Gastrocnemius medialis (tissue), 4 donors: Measurements from ENCODE around the gene PWWP2A. TPM values are rescaled to one million over a fixed set of nuclear protein-coding genes. Genes with fewer than 3 reads are reported as not detected.
A peak's percentile ranks its signal among the peaks of the same experiment; 100 is the strongest.
"Not testable (repeated sequence)": the region's sequence is repeated elsewhere in the genome, so short reads cannot be mapped to it uniquely, and the experiment has no call there.

Source experiments
- ATAC-seq, 2 donors: fragments of 150-250 bp; one replicate each; pipeline ENCODE4 v1.9.1; 2016
- DNase-seq, 2 donors: peaks; one replicate each; pipeline ENCODE4 v3.0.0-alpha.2; 2019
- H3K27ac ChIP-seq, 4 donors: fragments of 200-600 bp; sonication (generic); 1 replicate in 1 of 4; 2 replicates in 3 of 4; pipeline ENCODE4 v1.5.1; 2016 to 2018; ENCODE audit warnings: mild to moderate bottlenecking in 2 of 4, moderate library complexity in 1 of 4
- H3K27me3 ChIP-seq, 3 donors: fragments of 200-600 bp; sonication (generic) in 2 of 3; 1 replicate in 1 of 3; 2 replicates in 2 of 3; pipeline versions ENCODE4 v1.5.1 to v1.6.0; 2016 to 2019; ENCODE audit warnings: mild to moderate bottlenecking in 1 of 3, moderate library complexity in 1 of 3
- H3K36me3 ChIP-seq, 2 donors: fragments of 200-600 bp; sonication (generic) in 1 of 2; one replicate each; pipeline ENCODE4 v1.5.1; 2017 to 2018
- H3K4me1 ChIP-seq, 2 donors: fragments of 200-600 bp; sonication (generic) in 1 of 2; one replicate each; pipeline ENCODE4 v1.5.1; 2016 to 2017; ENCODE audit warnings: mild to moderate bottlenecking in 2 of 2
- H3K4me3 ChIP-seq, 4 donors: fragments of 200-600 bp; sonication (generic) in 3 of 4; 1 replicate in 1 of 4; 2 replicates in 3 of 4; pipeline ENCODE4 v1.5.1; 2016 to 2019; ENCODE audit warnings: mild to moderate bottlenecking in 2 of 4
- H3K9me3 ChIP-seq, 3 donors: fragments of 200-600 bp; sonication (generic) in 2 of 3; 1 replicate in 1 of 3; 2 replicates in 2 of 3; pipeline ENCODE4 v1.5.1; 2016 to 2019
- CTCF ChIP-seq, 5 experiments: fragments of 450-650 bp in 3 of 5; fragments of 200-600 bp in 2 of 5; sonication (generic) in 2 of 5; IDR thresholded peaks in 4 of 5; conservative IDR thresholded peaks in 1 of 5; 1 replicate in 4 of 5; 2 replicates in 1 of 5; pipeline ENCODE4 v1.5.1; 2016 to 2019; ENCODE audit warnings: antibody characterized with exemption in 5 of 5, mild to moderate bottlenecking in 3 of 5, moderate library complexity in 3 of 5
- POLR2A ChIP-seq, 2 donors: fragments of 450-650 bp; IDR thresholded peaks; one replicate each; pipeline ENCODE4 v1.6.1; 2017; ENCODE audit warnings: antibody characterized with exemption in 2 of 2, mild to moderate bottlenecking in 2 of 2, moderate library complexity in 2 of 2
- in situ Hi-C, 4 donors: fragments of 200-750 bp; cut with MboI; loops; one replicate each; pipeline versions ENCODE4 v1.15.0 to v1.8.0; 2017; ENCODE audit warnings: low sequenced_read_pairs in 4 of 4
- intact Hi-C: fragments of 100-400 bp; cut with DNase I; formaldehyde crosslinking; loops from one replicate; pipeline ENCODE4 v1.15.1; 2023; ENCODE audit warnings: low total_unique reads
- total RNA-seq, 4 donors: library from RNA; depleted of rRNA; stranded (reverse); fragments of >200 nt; gene quantifications; one replicate each; pipeline versions ENCODE4 v1.1.0 to v1.2.3, GENCODE V29; 2016

Gene PWWP2A
- total RNA-seq, 4 donors from 2014 or later = 5.4 to 13.3 (median 8.6) TPM

- intact Hi-C loops (no loop called here), in situ Hi-C loops (no loop called here)
- Histone ChIP-seq H3K4me3 (no peak overlapping the region), H3K27me3 (no peaks in the 10 kb centered on the region), H3K4me1 (peaks cover 5 to 9% of the 10 kb centered on the region in 2 donors), H3K9me3 (no peaks in the 10 kb centered on the region), H3K27ac (peak overlapping the region; percentile 72 to 74 (median 73)), H3K36me3 (no peaks in the 10 kb centered on the region)
- DNase-seq (no peak), ATAC-seq (no peak)
- no peak for TF ChIP-seq POLR2A (IDR thresholded peaks at IDR 0.05)
- TF ChIP-seq CTCF (IDR thresholded peaks at IDR 0.05 in 4 of 5, conservative IDR thresholded peaks at IDR 0.05 in 1 of 5) = no peak
Observed at GRCh38 chr5:160166069-160166972, 47.1 kb upstream of the PWWP2A start.

GRCh38 chr5:160165137-160166068 is 46.2 kb upstream of the PWWP2A start:
- Histone ChIP-seq H3K27ac (peak overlapping the region; percentile 72 to 74 (median 73)), H3K4me1 (peaks cover 5 to 9% of the 10 kb centered on the region in 2 donors), H3K4me3 (peak overlapping the region in 2 of 4 donors; percentile 14 to 24), H3K36me3 (no peaks in the 10 kb centered on the region), H3K9me3 (no peaks in the 10 kb centered on the region), H3K27me3 (no peaks in the 10 kb centered on the region)
- peak; percentile 64 to 79 for DNase-seq
- TF ChIP-seq CTCF (IDR thresholded peaks at IDR 0.05 in 4 of 5, conservative IDR thresholded peaks at IDR 0.05 in 1 of 5) (no peak), POLR2A (IDR thresholded peaks at IDR 0.05) (no peak)
- in situ Hi-C loops (no loop called here), intact Hi-C loops (loop anchor here (2.0 kb wide), 1 partner anchor 47 kb away; the partner anchor contains the start of gene PWWP2A)
- peak; percentile 76 to 77 for ATAC-seq

GRCh38 chr5:160162910-160163309 is 43.7 kb upstream of the PWWP2A start:
- TF ChIP-seq POLR2A (IDR thresholded peaks at IDR 0.05) (no peak), CTCF (IDR thresholded peaks at IDR 0.05 in 4 of 5, conservative IDR thresholded peaks at IDR 0.05 in 1 of 5) (no peak)
- in situ Hi-C loops = no loop called here
- intact Hi-C loops = no loop called here

GRCh38 chr5:160161626-160162025 is 42.4 kb upstream of the PWWP2A start:
- no peak overlapping the region for H3K27ac ChIP-seq
- ATAC-seq (no peak), DNase-seq (no peak)
- peaks cover 5 to 9% of the 10 kb centered on the region in 2 donors for H3K4me1 ChIP-seq
- no peaks in the 10 kb centered on the region for H3K36me3 ChIP-seq
- intact Hi-C loops = no loop called here
- no peaks in the 10 kb centered on the region for H3K9me3 ChIP-seq
- H3K4me3 ChIP-seq = no peak overlapping the region
- no peaks in the 10 kb centered on the region for H3K27me3 ChIP-seq
- in situ Hi-C loops = no loop called here
- no peak for TF ChIP-seq POLR2A (IDR thresholded peaks at IDR 0.05)

More at GRCh38 chr5:160162910-160163309, 43.7 kb upstream of the PWWP2A start:
- no peak overlapping the region for H3K27ac ChIP-seq
- H3K36me3 ChIP-seq = no peaks in the 10 kb centered on the region
- ATAC-seq = no peak
- H3K9me3 ChIP-seq = no peaks in the 10 kb centered on the region
- H3K4me1 ChIP-seq = peaks cover 5 to 9% of the 10 kb centered on the region in 2 donors
- no peaks in the 10 kb centered on the region for H3K27me3 ChIP-seq
- H3K4me3 ChIP-seq = no peak overlapping the region
- no peak for DNase-seq

- DNase-seq, H3K4me1 ChIP-seq, ATAC-seq, H3K27ac ChIP-seq, intact Hi-C loops, H3K4me3 ChIP-seq, in situ Hi-C loops, H3K9me3 ChIP-seq, H3K27me3 ChIP-seq, H3K36me3 ChIP-seq: not testable (repeated sequence)
Observed at GRCh38 chr5:160160875-160161274, 41.6 kb upstream of the PWWP2A start.
